ENCODE data around the gene SPOCK1.
A peak's percentile ranks its signal among the peaks of the same experiment; 100 is the strongest.

SPOCK1 gene

DNA sequence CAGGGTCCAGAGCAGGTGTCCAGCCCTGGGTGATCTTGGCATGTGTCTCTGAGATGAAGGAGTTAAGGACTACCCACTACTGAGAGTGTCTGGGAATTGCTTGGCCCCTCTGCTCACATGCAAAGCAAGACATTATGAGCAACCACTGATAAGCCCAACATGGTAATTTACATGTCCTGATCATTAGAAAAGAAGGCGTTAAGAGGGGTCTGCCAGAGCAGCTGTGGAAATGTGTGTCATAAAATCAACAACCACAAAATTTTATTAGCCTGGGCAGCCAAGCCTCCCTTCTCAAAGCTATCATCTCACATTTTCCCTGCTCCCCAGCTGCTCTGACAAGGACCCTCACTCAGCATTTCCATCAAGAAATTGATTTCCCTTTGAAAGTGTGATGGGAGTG, 351.0 kb downstream of the SPOCK1 start:
- no peak for DNase-seq (ENCODE audit: low spot score)
- TF ChIP-seq CTCF (IDR thresholded peaks at IDR 0.05; ENCODE audit: poor library complexity, severe bottlenecking) = no peak

DNA sequence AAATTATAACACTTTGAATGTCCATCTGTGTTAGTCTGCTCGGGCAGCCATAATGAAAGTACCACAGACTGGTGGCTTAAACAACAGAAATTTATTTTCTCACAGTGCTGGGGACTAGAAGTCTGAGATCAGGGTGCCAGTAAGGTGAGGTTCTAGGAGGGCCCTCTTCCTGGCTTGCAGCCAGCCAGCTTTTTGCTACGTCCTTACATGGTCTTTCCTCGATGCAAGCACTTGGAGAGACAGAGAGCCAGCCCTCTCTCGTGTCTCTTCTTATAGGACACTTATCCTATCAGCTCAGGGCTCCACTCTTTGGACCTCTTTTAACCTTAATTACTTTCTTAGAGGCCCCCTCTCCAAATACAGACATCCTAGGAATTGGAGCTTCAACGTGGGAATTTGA, 351.8 kb downstream of the SPOCK1 start:
- Histone ChIP-seq H3K36me3 (ENCODE audit: low read depth) (no peaks in the 10 kb centered on the region), H3K27me3 (ENCODE audit: insufficient read depth, poor library complexity, severe bottlenecking) (no peaks in the 10 kb centered on the region), H3K4me1 (ENCODE audit: insufficient read depth, poor library complexity, severe bottlenecking) (peaks cover 33% of the 10 kb centered on the region), H3K9me3 (ENCODE audit: severe bottlenecking) (no peaks in the 10 kb centered on the region), H3K27ac (ENCODE audit: poor library complexity, severe bottlenecking) (peak overlapping the region; percentile 85), H3K4me3 (ENCODE audit: severe bottlenecking) (no peak overlapping the region)
- TF ChIP-seq CTCF (IDR thresholded peaks at IDR 0.05; ENCODE audit: poor library complexity, severe bottlenecking) = no peak
- ATAC-seq (ENCODE audit: low read depth) (no peak), DNase-seq (ENCODE audit: low spot score) (no peak)

More for the DNA sequence above, 351.0 kb downstream of the SPOCK1 start:
- no peaks in the 10 kb centered on the region for H3K27me3 ChIP-seq (ENCODE audit: insufficient read depth, poor library complexity, severe bottlenecking)
- H3K4me3 ChIP-seq (ENCODE audit: severe bottlenecking) = no peak overlapping the region
- H3K4me1 ChIP-seq (ENCODE audit: insufficient read depth, poor library complexity, severe bottlenecking) = peaks cover 25% of the 10 kb centered on the region
- ATAC-seq (ENCODE audit: low read depth) = no peak
- H3K27ac ChIP-seq (ENCODE audit: poor library complexity, severe bottlenecking) = no peak overlapping the region
- H3K9me3 ChIP-seq (ENCODE audit: severe bottlenecking) = no peaks in the 10 kb centered on the region
- H3K36me3 ChIP-seq (ENCODE audit: low read depth) = no peaks in the 10 kb centered on the region

GRCh38 chr5:137146402-137146890, 352.7 kb downstream of the SPOCK1 start:
- TF ChIP-seq CTCF (IDR thresholded peaks at IDR 0.05; ENCODE audit: poor library complexity, severe bottlenecking) = no peak
- Histone ChIP-seq H3K9me3 (ENCODE audit: severe bottlenecking) (no peaks in the 10 kb centered on the region), H3K27me3 (ENCODE audit: insufficient read depth, poor library complexity, severe bottlenecking) (no peaks in the 10 kb centered on the region), H3K4me1 (ENCODE audit: insufficient read depth, poor library complexity, severe bottlenecking) (peaks cover 42% of the 10 kb centered on the region), H3K36me3 (ENCODE audit: low read depth) (no peaks in the 10 kb centered on the region), H3K27ac (ENCODE audit: poor library complexity, severe bottlenecking) (peak overlapping the region; percentile 85), H3K4me3 (ENCODE audit: severe bottlenecking) (no peak overlapping the region)
- ATAC-seq (ENCODE audit: low read depth) (peak; percentile 78), DNase-seq (ENCODE audit: low spot score) (peak; percentile 89)

DNA sequence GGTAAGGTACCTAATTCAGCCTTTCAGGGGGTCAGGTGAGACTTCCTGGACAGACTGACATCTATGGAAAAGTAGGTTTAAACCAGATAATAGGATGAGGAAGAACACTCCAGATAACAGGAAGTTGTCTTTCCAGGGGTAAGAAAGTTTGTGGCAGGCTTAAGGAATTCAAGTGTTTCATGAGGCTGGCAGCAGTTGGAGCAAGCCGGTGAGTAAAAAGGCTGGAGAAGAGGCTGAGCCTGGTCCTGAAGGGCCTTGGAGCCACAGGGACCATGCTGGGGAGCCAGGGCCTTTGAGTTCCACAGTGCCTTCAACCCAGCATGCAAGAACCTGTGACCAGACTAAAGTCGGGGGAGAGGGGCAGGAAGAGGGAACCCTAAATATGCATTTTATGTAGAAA, 353.4 kb downstream of the SPOCK1 start:
- Histone ChIP-seq H3K4me1 (ENCODE audit: insufficient read depth, poor library complexity, severe bottlenecking) (peaks cover 47% of the 10 kb centered on the region), H3K27me3 (ENCODE audit: insufficient read depth, poor library complexity, severe bottlenecking) (no peaks in the 10 kb centered on the region), H3K36me3 (ENCODE audit: low read depth) (no peaks in the 10 kb centered on the region), H3K27ac (ENCODE audit: poor library complexity, severe bottlenecking) (peak overlapping the region; percentile 85), H3K4me3 (ENCODE audit: severe bottlenecking) (no peak overlapping the region), H3K9me3 (ENCODE audit: severe bottlenecking) (no peaks in the 10 kb centered on the region)
- no peak for TF ChIP-seq CTCF (IDR thresholded peaks at IDR 0.05; ENCODE audit: poor library complexity, severe bottlenecking)
- DNase-seq (ENCODE audit: low spot score) = no peak
- no peak for ATAC-seq (ENCODE audit: low read depth)

DNA sequence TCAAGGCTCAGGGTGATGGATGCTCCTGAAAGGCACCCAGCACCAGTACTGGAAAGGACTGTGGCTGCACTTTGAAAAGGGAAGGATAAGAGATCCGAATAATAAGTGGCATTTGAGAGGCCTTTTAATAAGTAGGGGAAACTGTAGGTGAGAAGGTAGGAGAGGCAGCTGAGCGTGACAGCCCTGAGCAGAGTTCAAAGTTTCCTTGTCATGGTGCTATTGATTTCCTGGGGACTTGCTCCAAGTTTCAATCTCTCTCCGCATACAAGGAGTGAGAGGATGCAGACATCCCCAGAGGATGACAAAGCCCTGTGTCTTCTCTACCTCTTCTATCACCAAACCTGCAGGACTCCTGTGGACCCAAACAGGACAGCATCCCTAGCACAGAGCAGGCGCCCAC, 354.5 kb downstream of the SPOCK1 start:
- ATAC-seq (ENCODE audit: low read depth) (no peak), DNase-seq (ENCODE audit: low spot score) (no peak)
- no peak overlapping the region for H3K27ac ChIP-seq (ENCODE audit: poor library complexity, severe bottlenecking)
- H3K27me3 ChIP-seq (ENCODE audit: insufficient read depth, poor library complexity, severe bottlenecking) = no peaks in the 10 kb centered on the region
- no peaks in the 10 kb centered on the region for H3K36me3 ChIP-seq (ENCODE audit: low read depth)
- no peaks in the 10 kb centered on the region for H3K9me3 ChIP-seq (ENCODE audit: severe bottlenecking)
- H3K4me1 ChIP-seq (ENCODE audit: insufficient read depth, poor library complexity, severe bottlenecking) = peaks cover 47% of the 10 kb centered on the region
- no peak for TF ChIP-seq CTCF (IDR thresholded peaks at IDR 0.05; ENCODE audit: poor library complexity, severe bottlenecking)
- no peak overlapping the region for H3K4me3 ChIP-seq (ENCODE audit: severe bottlenecking)
